B cell (primary cell): ENCODE measurements around the gene INTS7.

Experiments
- CTCF ChIP-seq: fragments of 200-600 bp; IDR thresholded peaks from one replicate; pipeline ENCODE4 v1.8.0; 2022; ENCODE audit warnings: antibody characterized with exemption, mild to moderate bottlenecking
- EZH2 ChIP-seq: IDR thresholded peaks from 2 replicates; pipeline ENCODE4 v1.6.1; 2012; ENCODE audit warnings: borderline replicate concordance, low read depth, mild to moderate bottlenecking, moderate library complexity, low read length; ENCODE audit not compliant: insufficient read depth, poor library complexity, severe bottlenecking

GRCh38 chr1:211991695-211992094 lies 43.7 kb downstream of the INTS7 start:
- no peak for TF ChIP-seq CTCF
- TF ChIP-seq EZH2, result no peak
